B cell (primary cell): ENCODE data around the gene PGF. TPM values are rescaled to one million over a fixed set of nuclear protein-coding genes. Genes with fewer than 3 reads are reported as not detected.
A peak's percentile ranks its signal among the peaks of the same experiment; 100 is the strongest.

Experiments
- ATAC-seq: fragments of 200-7000 bp; cut with Tn5 transposase; one replicate; pipeline ENCODE4 v1.10.0; 2021; ENCODE audit warnings: low read depth, mild to moderate bottlenecking, moderate number of reproducible peaks, moderate library complexity
- CTCF ChIA-PET: fragments of 350-600 bp; sonication (Branson Sonifier 250); formaldehyde crosslinking; loops from one replicate; lab custom pipeline; 2021; ENCODE audit warnings: antibody characterized with exemption, inconsistent platforms; lab: Charles Lee
- POLR2A ChIA-PET: fragments of 350-600 bp; sonication (Branson Sonifier 250); formaldehyde crosslinking; loops from one replicate; lab custom pipeline; 2021; ENCODE audit warnings: antibody characterized with exemption; lab: Charles Lee
- DNase-seq: peaks from one replicate; pipeline ENCODE4 v3.0.0; 2013
- H2AFZ ChIP-seq: 2 replicates; pipeline ENCODE4 v1.6.1; 2012; ENCODE audit warnings: mild to moderate bottlenecking, low read depth, low read length; ENCODE audit not compliant: insufficient read depth, poor library complexity, severe bottlenecking
- H3K27ac ChIP-seq, 2 donors: 1 replicate in 1 of 2; 2 replicates in 1 of 2; pipeline ENCODE4 v1.5.1; 2012 to 2013; ENCODE audit warnings: low read length in 2 of 2, mild to moderate bottlenecking in 2 of 2, moderate library complexity in 1 of 2
- H3K27me3 ChIP-seq, 4 experiments: fragments of 200-600 bp in 1 of 4; sonication (generic) in 1 of 4; replicated peaks in 1 of 4; 1 replicate in 2 of 4; 2 replicates in 2 of 4; pipeline versions ENCODE4 v1.6.1 to v1.7.0; 2013 to 2016; ENCODE audit warnings: low read length in 3 of 4, mild to moderate bottlenecking in 2 of 4, mixed read lengths in 1 of 4, moderate library complexity in 1 of 4; ENCODE audit not compliant: insufficient read depth in 4 of 4, control insufficient read depth in 3 of 4; ENCODE audit errors: control extremely low read depth in 1 of 4
- H3K36me3 ChIP-seq, 2 experiments: replicated peaks in 1 of 2; 1 replicate in 1 of 2; 2 replicates in 1 of 2; pipeline versions ENCODE4 v1.6.1 to v1.7.1; 2013; ENCODE audit warnings: low read length in 1 of 2; ENCODE audit not compliant: insufficient read depth in 2 of 2, control insufficient read depth in 1 of 2; ENCODE audit errors: control extremely low read depth in 1 of 2, extremely low read depth in 1 of 2
- H3K4me1 ChIP-seq, 2 donors: fragments of 200-600 bp in 1 of 2; sonication (generic) in 1 of 2; 1 replicate in 1 of 2; 2 replicates in 1 of 2; pipeline versions ENCODE4 v1.5.1 to v1.6.1; 2013 to 2017; ENCODE audit warnings: low read length in 2 of 2; ENCODE audit not compliant: control insufficient read depth in 2 of 2, insufficient read depth in 2 of 2
- H3K4me2 ChIP-seq: replicated peaks from 2 replicates; pipeline ENCODE3; 2012; ENCODE audit warnings: mild to moderate bottlenecking, low read depth, low read length; ENCODE audit not compliant: poor library complexity, severe bottlenecking
- H3K4me3 ChIP-seq, 5 experiments: fragments of 200-600 bp in 1 of 5; sonication (generic) in 1 of 5; 1 replicate in 3 of 5; 2 replicates in 2 of 5; pipeline versions ENCODE4 v1.5.1 to v1.7.0; 2011 to 2016; ENCODE audit warnings: low read length in 4 of 5, mild to moderate bottlenecking in 4 of 5, low read depth in 2 of 5, control low read depth in 1 of 5, moderate library complexity in 1 of 5; ENCODE audit not compliant: insufficient read depth in 1 of 5; ENCODE audit errors: control extremely low read depth in 1 of 5, extremely low read depth in 1 of 5
- H3K79me2 ChIP-seq: fragments of 200-600 bp; sonication (generic); one replicate; pipeline ENCODE4 v1.6.0; 2016; ENCODE audit warnings: low read length; ENCODE audit not compliant: control insufficient read depth, insufficient read depth
- H3K9ac ChIP-seq: fragments of 200-600 bp; sonication (generic); 2 replicates; pipeline ENCODE4 v1.6.1; 2017; ENCODE audit warnings: mild to moderate bottlenecking, low read length, moderate library complexity
- H3K9me3 ChIP-seq, 3 donors: one replicate each; pipeline versions ENCODE4 v1.6.1 to v1.7.1; 2013; ENCODE audit warnings: low read length in 2 of 3; ENCODE audit not compliant: control insufficient read depth in 2 of 3, insufficient read depth in 1 of 3; ENCODE audit errors: control extremely low read depth in 1 of 3
- H4K20me1 ChIP-seq: 2 replicates; pipeline ENCODE4 v1.6.0; 2012; ENCODE audit warnings: mild to moderate bottlenecking, low read length; ENCODE audit not compliant: insufficient read depth, control insufficient read depth, poor library complexity, severe bottlenecking
- H3K27ac Mint-ChIP-seq: one replicate; pipeline ENCODE4 v1.8.0; 2021; ENCODE audit warnings: mixed read lengths
- H3K27me3 Mint-ChIP-seq: one replicate; pipeline ENCODE4 v1.8.0; 2021; ENCODE audit warnings: mixed read lengths
- H3K4me1 Mint-ChIP-seq: one replicate; pipeline ENCODE4 v1.8.0; 2021; ENCODE audit warnings: mixed read lengths
- H3K4me3 Mint-ChIP-seq: one replicate; pipeline ENCODE4 v1.8.0; 2021; ENCODE audit warnings: mixed read lengths
- H3K9me3 Mint-ChIP-seq: one replicate; pipeline ENCODE4 v1.8.0; 2022; ENCODE audit warnings: mixed read lengths; ENCODE audit not compliant: insufficient read depth
- CTCF ChIP-seq: fragments of 200-600 bp; IDR thresholded peaks from one replicate; pipeline ENCODE4 v1.8.0; 2022; ENCODE audit warnings: antibody characterized with exemption, mild to moderate bottlenecking
- EZH2 ChIP-seq: IDR thresholded peaks from 2 replicates; pipeline ENCODE4 v1.6.1; 2012; ENCODE audit warnings: borderline replicate concordance, low read depth, mild to moderate bottlenecking, moderate library complexity, low read length; ENCODE audit not compliant: insufficient read depth, poor library complexity, severe bottlenecking
- WGBS: methylation state at CpG from one replicate; pipeline ENCODE4 v1.1.5; 2013; ENCODE audit warnings: missing lambda C conversion rate; ENCODE audit not compliant: insufficient coverage; 5-methylcytosine and 5-hydroxymethylcytosine counted together
- intact Hi-C: fragments of 100-400 bp; cut with micrococcal nuclease; formaldehyde crosslinking; loops from one replicate; pipeline ENCODE4 v1.10.0; 2022
- polyA plus RNA-seq: library from polyadenylated mRNA; depleted of rRNA; stranded (reverse); fragments of >200 nt; gene quantifications from 2 replicates; pipeline ENCODE4 v1.2.3, GENCODE V29; 2012
- total RNA-seq, 2 donors: library from RNA; stranded (reverse); fragments of 120-200 nt in 1 of 2; gene quantifications; 1 replicate in 1 of 2; 2 replicates in 1 of 2; pipeline versions ENCODE4 v1.2.3 to v1.2.4, GENCODE V29; 2013 to 2022

PGF gene
- total and polyA plus RNA-seq, 2 donors (not counting 1 experiment from before 2014, with no cell fraction given): 0.07 to 0.47 TPM

DNA sequence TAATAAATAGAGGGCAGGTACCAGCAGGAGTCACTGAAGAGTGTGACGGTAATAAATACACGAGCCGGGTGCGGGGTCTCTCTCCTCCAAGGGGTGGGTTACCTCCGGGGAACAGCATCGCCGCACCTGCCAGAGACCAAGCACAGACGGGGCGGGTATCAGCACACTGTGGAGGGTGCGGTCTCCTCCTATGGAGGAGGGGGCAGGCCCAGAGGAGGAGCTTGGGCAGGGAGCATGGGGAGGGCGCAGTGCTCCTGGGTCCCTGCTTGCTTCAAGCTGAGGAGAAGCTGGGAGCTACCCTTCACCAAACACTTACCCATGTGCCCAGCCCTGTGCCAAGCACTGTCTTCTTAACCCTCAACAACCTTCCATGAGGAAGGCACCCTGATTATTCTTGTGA is 12.8 kb downstream of the PGF start:
- Histone ChIP-seq H3K9me3 (no peaks in the 10 kb centered on the region), H3K36me3 (no peaks in the 10 kb centered on the region), H3K4me1 (peaks cover 46 to 59% of the 10 kb centered on the region in 2 donors), H3K4me2 (peak overlapping the region; percentile 75), H2AFZ (peak overlapping the region; percentile 87), H4K20me1 (no peaks in the 10 kb centered on the region), H3K27me3 (no peaks in the 10 kb centered on the region), H3K9ac (peak overlapping the region; percentile 52), H3K27ac (peak overlapping the region; percentile 75 to 84), H3K79me2 (no peaks in the 10 kb centered on the region), H3K4me3 (peak overlapping the region in 2 of 5 experiments; percentile 13 to 25)
- no peak for TF ChIP-seq EZH2
- no peak for TF ChIP-seq CTCF
- no peak for ATAC-seq
- no peaks in the 10 kb centered on the region for H3K27me3 Mint-ChIP-seq
- H3K4me1 Mint-ChIP-seq: peaks cover 54% of the 10 kb centered on the region
- no peak for DNase-seq
- POLR2A ChIA-PET: interaction anchor here (0.5 to 0.6 kb wide), 2 partner anchors 19 to 59 kb away, joined by 3 read pairs; no protein-coding TSS in a partner anchor
- no peaks in the 10 kb centered on the region for H3K9me3 Mint-ChIP-seq
- peak overlapping the region; percentile 84 for H3K27ac Mint-ChIP-seq
- peak overlapping the region; percentile 79 for H3K4me3 Mint-ChIP-seq
- CTCF ChIA-PET: interaction anchor here (0.9 to 6.7 kb wide), 7 partner anchors 8 to 146 kb away, joined by 3 to 71 read pairs (median 6); partner anchors contain the start of gene PGF
- WGBS: 9% methylated on average over 8 of the region's 11 CpGs
- intact Hi-C loops: loop anchor here (10.0 kb wide), 1 partner anchor 362 kb away; no protein-coding TSS in a partner anchor

DNA sequence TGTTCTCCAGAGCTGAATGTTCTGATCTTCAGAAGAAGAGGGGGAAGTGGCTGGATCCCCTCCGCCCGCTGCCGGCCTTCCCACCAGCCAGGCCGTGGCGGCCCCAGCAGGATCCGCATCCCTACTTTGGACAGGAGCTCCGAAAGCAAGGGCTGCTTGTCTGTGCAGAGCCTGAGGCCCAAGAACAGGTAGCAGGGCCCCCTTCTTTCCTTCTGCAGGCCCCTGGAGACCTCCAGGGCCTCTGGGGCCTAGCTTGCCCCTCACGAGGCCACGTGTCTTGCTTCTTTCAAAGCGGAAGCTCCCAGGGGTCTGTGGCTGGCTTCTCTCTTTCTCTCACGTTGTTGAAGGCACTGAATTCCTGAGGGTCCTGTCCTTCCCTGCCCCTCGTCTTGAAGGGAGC is 13.2 kb downstream of the PGF start:
- CTCF ChIA-PET: interaction anchor here (0.7 to 3.0 kb wide), 9 partner anchors 9 to 146 kb away, joined by 3 to 13 read pairs (median 3); partner anchors contain the start of gene PGF
- Histone ChIP-seq H3K9me3 (no peaks in the 10 kb centered on the region), H3K4me3 (peak overlapping the region in 3 of 5 experiments; percentile 13 to 25 (median 25)), H3K9ac (peak overlapping the region; percentile 52), H3K27me3 (no peaks in the 10 kb centered on the region), H3K4me1 (peaks cover 46 to 59% of the 10 kb centered on the region in 2 donors), H2AFZ (peak overlapping the region; percentile 87), H3K36me3 (no peaks in the 10 kb centered on the region), H3K4me2 (peak overlapping the region; percentile 75), H3K27ac (peak overlapping the region; percentile 75 to 84), H3K79me2 (no peaks in the 10 kb centered on the region), H4K20me1 (no peaks in the 10 kb centered on the region)
- ATAC-seq (peak; percentile 35), DNase-seq (peak; percentile 52)
- Mint-ChIP-seq H3K9me3 (no peaks in the 10 kb centered on the region), H3K4me1 (peaks cover 55% of the 10 kb centered on the region), H3K4me3 (peak overlapping the region; percentile 79), H3K27me3 (no peaks in the 10 kb centered on the region), H3K27ac (peak overlapping the region; percentile 84)
- POLR2A ChIA-PET: interaction anchor here (0.6 to 1.0 kb wide), 3 partner anchors 12 to 185 kb away, joined by 3 read pairs; partner anchors contain the start of gene NEK9
- WGBS: 25% methylated on average over 12 of the region's 12 CpGs
- intact Hi-C loops: loop anchor here (10.0 kb wide), 1 partner anchor 363 kb away; no protein-coding TSS in a partner anchor
- TF ChIP-seq EZH2 (no peak), CTCF (no peak)
